Measurements from ENCODE around the gene PPA1.

The PPA1 gene

DNA sequence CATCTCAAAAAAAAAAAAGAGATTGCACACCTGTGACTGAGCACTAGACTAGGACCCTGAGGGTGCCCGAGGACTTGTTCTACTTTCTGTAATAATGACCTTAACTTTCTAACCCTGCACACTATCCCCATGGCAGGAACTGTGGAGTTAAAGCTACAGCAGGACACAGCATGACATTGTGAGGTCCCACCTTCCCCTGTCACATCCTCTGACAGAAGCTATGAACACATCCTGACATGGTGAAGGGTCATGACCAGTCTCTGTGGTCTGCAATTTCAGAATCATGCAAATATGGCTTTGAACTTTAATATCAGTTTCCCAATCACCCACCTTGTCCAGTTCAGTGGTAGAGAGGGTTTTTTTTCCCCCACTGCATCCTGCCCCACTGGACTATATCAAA lies 44.5 kb downstream of the PPA1 start:
- TF ChIP-seq, protein P1, sequence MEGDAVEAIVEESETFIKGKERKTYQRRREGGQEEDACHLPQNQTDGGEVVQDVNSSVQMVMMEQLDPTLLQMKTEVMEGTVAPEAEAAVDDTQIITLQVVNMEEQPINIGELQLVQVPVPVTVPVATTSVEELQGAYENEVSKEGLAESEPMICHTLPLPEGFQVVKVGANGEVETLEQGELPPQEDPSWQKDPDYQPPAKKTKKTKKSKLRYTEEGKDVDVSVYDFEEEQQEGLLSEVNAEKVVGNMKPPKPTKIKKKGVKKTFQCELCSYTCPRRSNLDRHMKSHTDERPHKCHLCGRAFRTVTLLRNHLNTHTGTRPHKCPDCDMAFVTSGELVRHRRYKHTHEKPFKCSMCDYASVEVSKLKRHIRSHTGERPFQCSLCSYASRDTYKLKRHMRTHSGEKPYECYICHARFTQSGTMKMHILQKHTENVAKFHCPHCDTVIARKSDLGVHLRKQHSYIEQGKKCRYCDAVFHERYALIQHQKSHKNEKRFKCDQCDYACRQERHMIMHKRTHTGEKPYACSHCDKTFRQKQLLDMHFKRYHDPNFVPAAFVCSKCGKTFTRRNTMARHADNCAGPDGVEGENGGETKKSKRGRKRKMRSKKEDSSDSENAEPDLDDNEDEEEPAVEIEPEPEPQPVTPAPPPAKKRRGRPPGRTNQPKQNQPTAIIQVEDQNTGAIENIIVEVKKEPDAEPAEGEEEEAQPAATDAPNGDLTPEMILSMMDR (conservative IDR thresholded peaks at IDR 0.05; ENCODE audit: low read length): no peak
- TF ChIP-seq EZH2phosphoT487 (IDR thresholded peaks at IDR 0.05; ENCODE audit: borderline replicate concordance): no peak
- Histone ChIP-seq H3K36me3 (ENCODE audit: insufficient read depth, low read length) (no peaks in the 10 kb centered on the region), H3K9me3 (ENCODE audit: insufficient read depth, low read depth, low read length) (no peaks in the 10 kb centered on the region), H3K9me2 (replicated peaks; ENCODE audit: low read depth, low read length) (no peaks in the 10 kb centered on the region), H4K20me1 (ENCODE audit: insufficient read depth, low read length, poor library complexity, severe bottlenecking) (no peaks in the 10 kb centered on the region), H3K27me3 (ENCODE audit: insufficient read depth, low read length, poor library complexity, severe bottlenecking) (no peaks in the 10 kb centered on the region), H2AFZ (ENCODE audit: low read length) (no peak overlapping the region), H3K4me2 (ENCODE audit: low read depth, low read length, poor library complexity, severe bottlenecking) (no peak overlapping the region), H3K4me3 (ENCODE audit: low read length, poor library complexity, severe bottlenecking) (no peak overlapping the region), H3K4me1 (ENCODE audit: insufficient read depth, low read length, poor library complexity, severe bottlenecking) (no peaks in the 10 kb centered on the region), H3K9ac (ENCODE audit: low read depth, low read length, poor library complexity, severe bottlenecking) (no peak overlapping the region), H3F3A (ENCODE audit: low read depth) (no peaks in the 10 kb centered on the region), H3K79me2 (ENCODE audit: insufficient read depth, low read length) (no peaks in the 10 kb centered on the region)

DNA sequence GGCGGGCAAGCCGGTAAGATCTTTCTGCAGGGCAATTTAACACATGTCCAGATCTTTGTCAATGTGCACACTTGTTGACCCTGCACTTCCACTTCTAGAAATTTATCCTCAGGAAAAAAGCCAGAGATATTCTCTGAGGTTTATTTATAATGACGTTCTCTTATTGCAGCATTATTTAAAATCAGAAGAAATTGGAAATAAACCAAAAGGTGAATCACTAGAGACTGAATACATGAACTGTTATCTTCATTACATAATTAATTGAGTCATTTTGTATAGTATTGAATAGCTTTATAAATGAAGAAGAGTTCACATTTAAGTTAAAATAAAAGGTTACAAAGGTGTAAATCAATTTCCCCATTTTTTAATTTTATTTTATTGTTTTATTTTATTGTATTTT lies 46.7 kb downstream of the PPA1 start:
- Histone ChIP-seq H2AFZ (ENCODE audit: low read length) (no peak overlapping the region), H3K9me3 (ENCODE audit: insufficient read depth, low read depth, low read length) (no peaks in the 10 kb centered on the region), H4K20me1 (ENCODE audit: insufficient read depth, low read length, poor library complexity, severe bottlenecking) (no peaks in the 10 kb centered on the region), H3K4me1 (ENCODE audit: insufficient read depth, low read length, poor library complexity, severe bottlenecking) (no peaks in the 10 kb centered on the region), H3K4me3 (ENCODE audit: low read length, poor library complexity, severe bottlenecking) (no peak overlapping the region), H3K27me3 (ENCODE audit: insufficient read depth, low read length, poor library complexity, severe bottlenecking) (no peaks in the 10 kb centered on the region), H3K36me3 (ENCODE audit: insufficient read depth, low read length) (no peaks in the 10 kb centered on the region), H3K9ac (ENCODE audit: low read depth, low read length, poor library complexity, severe bottlenecking) (no peak overlapping the region), H3K79me2 (ENCODE audit: insufficient read depth, low read length) (no peaks in the 10 kb centered on the region), H3K4me2 (ENCODE audit: low read depth, low read length, poor library complexity, severe bottlenecking) (no peak overlapping the region), H3K9me2 (replicated peaks; ENCODE audit: low read depth, low read length) (no peaks in the 10 kb centered on the region), H3F3A (ENCODE audit: low read depth) (no peaks in the 10 kb centered on the region)
- TF ChIP-seq EZH2phosphoT487 (IDR thresholded peaks at IDR 0.05; ENCODE audit: borderline replicate concordance): no peak
- TF ChIP-seq, protein P1 (conservative IDR thresholded peaks at IDR 0.05; ENCODE audit: low read length): no peak

DNA sequence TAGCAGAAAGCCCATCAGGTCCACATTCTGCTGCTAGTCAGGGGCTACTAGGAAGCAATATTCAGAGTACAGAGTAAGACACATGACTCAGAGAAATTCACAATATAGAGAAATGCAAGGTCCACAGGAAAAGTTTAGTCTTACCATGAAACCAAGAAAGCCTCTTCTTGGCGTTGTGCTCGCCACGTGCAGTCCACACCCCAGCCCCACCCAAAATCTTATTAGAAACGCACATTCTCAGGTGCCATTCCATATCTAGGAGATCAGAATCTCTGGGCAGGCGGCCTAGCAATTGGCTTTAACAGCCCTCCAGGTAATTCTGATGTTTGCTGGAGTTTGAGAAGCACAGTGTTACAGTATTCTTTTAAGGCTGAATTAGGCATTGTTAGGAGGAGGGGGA lies 47.1 kb downstream of the PPA1 start:
- H3K4me1 ChIP-seq (ENCODE audit: insufficient read depth, low read length, poor library complexity, severe bottlenecking): no peaks in the 10 kb centered on the region
- no peak overlapping the region for H3K9ac ChIP-seq (ENCODE audit: low read depth, low read length, poor library complexity, severe bottlenecking)
- no peaks in the 10 kb centered on the region for H4K20me1 ChIP-seq (ENCODE audit: insufficient read depth, low read length, poor library complexity, severe bottlenecking)
- no peak overlapping the region for H2AFZ ChIP-seq (ENCODE audit: low read length)
- H3K27me3 ChIP-seq (ENCODE audit: insufficient read depth, low read length, poor library complexity, severe bottlenecking): no peaks in the 10 kb centered on the region
- no peak overlapping the region for H3K4me3 ChIP-seq (ENCODE audit: low read length, poor library complexity, severe bottlenecking)
- no peaks in the 10 kb centered on the region for H3K9me3 ChIP-seq (ENCODE audit: insufficient read depth, low read depth, low read length)
- H3K9me2 ChIP-seq (replicated peaks; ENCODE audit: low read depth, low read length): no peaks in the 10 kb centered on the region
- H3K36me3 ChIP-seq (ENCODE audit: insufficient read depth, low read length): no peaks in the 10 kb centered on the region
- no peaks in the 10 kb centered on the region for H3F3A ChIP-seq (ENCODE audit: low read depth)
- no peaks in the 10 kb centered on the region for H3K79me2 ChIP-seq (ENCODE audit: insufficient read depth, low read length)
- no peak overlapping the region for H3K4me2 ChIP-seq (ENCODE audit: low read depth, low read length, poor library complexity, severe bottlenecking)
- TF ChIP-seq, protein P1 (conservative IDR thresholded peaks at IDR 0.05; ENCODE audit: low read length): no peak
- no peak for TF ChIP-seq EZH2phosphoT487 (IDR thresholded peaks at IDR 0.05; ENCODE audit: borderline replicate concordance)
